ENCODE data around the gene PDZRN4.

The PDZRN4 gene

GRCh38 chr12:41511247-41511646 lies 323.1 kb downstream of the PDZRN4 start:
- Histone ChIP-seq H2AFZ (ENCODE audit: low read depth, low read length) (no peak overlapping the region), H3K36me3 (replicated peaks; ENCODE audit: low read depth, low read length) (no peaks in the 10 kb centered on the region), H3K79me2 (ENCODE audit: low read length) (no peaks in the 10 kb centered on the region), H3K9me3 (ENCODE audit: insufficient read depth, low read length) (no peaks in the 10 kb centered on the region), H3K4me3 (ENCODE audit: low read length) (no peak overlapping the region), H3K4me1 (ENCODE audit: low read length) (peaks cover 8% of the 10 kb centered on the region), H3K27me3 (ENCODE audit: low read depth, low read length) (no peaks in the 10 kb centered on the region), H3K9ac (ENCODE audit: low read length) (no peak overlapping the region), H4K20me1 (ENCODE audit: insufficient read depth, low read length) (no peaks in the 10 kb centered on the region), H3K27ac (ENCODE audit: low read length) (no peak overlapping the region), H3K4me2 (ENCODE audit: low read length) (no peak overlapping the region)
- no peak for TF ChIP-seq CTCF (IDR thresholded peaks at IDR 0.05; ENCODE audit: low read depth, low read length)

DNA sequence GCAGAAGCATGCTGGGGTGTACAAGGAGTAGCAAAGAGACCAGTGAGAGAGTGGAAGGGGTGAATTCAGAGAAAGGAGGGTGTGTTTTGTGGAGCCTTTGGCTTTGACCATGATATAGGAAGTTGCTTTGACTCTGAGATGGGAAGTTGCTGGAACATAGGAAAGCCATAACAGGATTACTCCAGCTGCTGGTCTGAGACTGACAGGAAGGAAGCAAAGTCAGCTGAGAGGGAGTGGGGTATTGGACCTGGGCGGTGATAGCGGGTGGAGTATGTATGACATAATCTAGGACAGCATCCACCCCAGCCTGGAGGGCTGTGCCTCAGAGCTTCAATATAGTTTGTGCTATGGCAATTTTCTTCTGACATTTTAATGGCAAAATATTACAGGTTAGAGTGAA lies 324.4 kb downstream of the PDZRN4 start:
- H3K27ac ChIP-seq (ENCODE audit: low read length) = no peak overlapping the region
- no peaks in the 10 kb centered on the region for H3K79me2 ChIP-seq (ENCODE audit: low read length)
- no peak overlapping the region for H3K9ac ChIP-seq (ENCODE audit: low read length)
- no peaks in the 10 kb centered on the region for H4K20me1 ChIP-seq (ENCODE audit: insufficient read depth, low read length)
- H3K4me1 ChIP-seq (ENCODE audit: low read length) = peaks cover 8% of the 10 kb centered on the region
- no peaks in the 10 kb centered on the region for H3K9me3 ChIP-seq (ENCODE audit: insufficient read depth, low read length)
- H3K4me2 ChIP-seq (ENCODE audit: low read length) = no peak overlapping the region
- no peaks in the 10 kb centered on the region for H3K36me3 ChIP-seq (replicated peaks; ENCODE audit: low read depth, low read length)
- TF ChIP-seq CTCF (IDR thresholded peaks at IDR 0.05; ENCODE audit: low read depth, low read length) (no peak), EZH2phosphoT487 (IDR thresholded peaks at IDR 0.05; ENCODE audit: low read depth) (no peak)
- no peak overlapping the region for H2AFZ ChIP-seq (ENCODE audit: low read depth, low read length)
- no peaks in the 10 kb centered on the region for H3K27me3 ChIP-seq (ENCODE audit: low read depth, low read length)
- no peak overlapping the region for H3K4me3 ChIP-seq (ENCODE audit: low read length)

GRCh38 chr12:41514021-41514777 lies 326.1 kb downstream of the PDZRN4 start:
- peaks cover 8% of the 10 kb centered on the region for H3K4me1 ChIP-seq (ENCODE audit: low read length)
- no peak overlapping the region for H3K27ac ChIP-seq (ENCODE audit: low read length)
- H3K36me3 ChIP-seq (replicated peaks; ENCODE audit: low read depth, low read length) = no peaks in the 10 kb centered on the region
- H3K4me2 ChIP-seq (ENCODE audit: low read length) = no peak overlapping the region
- H3K9ac ChIP-seq (ENCODE audit: low read length) = no peak overlapping the region
- no peak overlapping the region for H3K4me3 ChIP-seq (ENCODE audit: low read length)
- no peaks in the 10 kb centered on the region for H3K27me3 ChIP-seq (ENCODE audit: low read depth, low read length)
- H3K9me3 ChIP-seq (ENCODE audit: insufficient read depth, low read length) = no peaks in the 10 kb centered on the region
- no peaks in the 10 kb centered on the region for H4K20me1 ChIP-seq (ENCODE audit: insufficient read depth, low read length)
- no peaks in the 10 kb centered on the region for H3K79me2 ChIP-seq (ENCODE audit: low read length)
- TF ChIP-seq EZH2phosphoT487 (IDR thresholded peaks at IDR 0.05; ENCODE audit: low read depth) (no peak), CTCF (IDR thresholded peaks at IDR 0.05; ENCODE audit: low read depth, low read length) (no peak)
- H2AFZ ChIP-seq (ENCODE audit: low read depth, low read length) = no peak overlapping the region

- Histone ChIP-seq H3K4me1 (ENCODE audit: low read length) (peaks cover 8% of the 10 kb centered on the region), H3K9ac (ENCODE audit: low read length) (no peak overlapping the region), H3K4me3 (ENCODE audit: low read length) (no peak overlapping the region), H3K4me2 (ENCODE audit: low read length) (no peak overlapping the region), H3K9me3 (ENCODE audit: insufficient read depth, low read length) (no peaks in the 10 kb centered on the region), H3K79me2 (ENCODE audit: low read length) (no peaks in the 10 kb centered on the region), H2AFZ (ENCODE audit: low read depth, low read length) (no peak overlapping the region), H3K27me3 (ENCODE audit: low read depth, low read length) (no peaks in the 10 kb centered on the region), H3K27ac (ENCODE audit: low read length) (no peak overlapping the region), H3K36me3 (replicated peaks; ENCODE audit: low read depth, low read length) (no peaks in the 10 kb centered on the region), H4K20me1 (ENCODE audit: insufficient read depth, low read length) (no peaks in the 10 kb centered on the region)
- TF ChIP-seq EZH2phosphoT487 (IDR thresholded peaks at IDR 0.05; ENCODE audit: low read depth) (no peak), CTCF (IDR thresholded peaks at IDR 0.05; ENCODE audit: low read depth, low read length) (peak; percentile 27)
Measured at GRCh38 chr12:41514907-41515306, 326.8 kb downstream of the PDZRN4 start.

Data from OCI-LY3 (cell line).